Liver (tissue), 9 donors: ENCODE data around the gene ADAMTS1. TPM values are rescaled to one million over a fixed set of nuclear protein-coding genes. Genes with fewer than 3 reads are reported as not detected.

Source experiments
- DNase-seq: peaks from one replicate; pipeline ENCODE4 v3.0.0-alpha.2; 2017; ENCODE audit warnings: low spot score
- H3K27ac ChIP-seq, 2 donors: one replicate each; pipeline ENCODE4 v1.7.0; 2013; ENCODE audit warnings: inconsistent platforms in 2 of 2, low read length in 2 of 2, control low read depth in 1 of 2, low read depth in 1 of 2, mild to moderate bottlenecking in 1 of 2
- H3K27me3 ChIP-seq, 4 donors: one replicate each; pipeline versions ENCODE4 v1.6.1 to v1.7.0; 2013; ENCODE audit warnings: low read length in 3 of 4, inconsistent platforms in 1 of 4, mild to moderate bottlenecking in 1 of 4, moderate library complexity in 1 of 4; ENCODE audit not compliant: control insufficient read depth in 4 of 4, insufficient read depth in 4 of 4
- H3K36me3 ChIP-seq, 4 donors: one replicate each; pipeline versions ENCODE4 v1.6.1 to v1.7.0; 2013; ENCODE audit warnings: low read length in 3 of 4, mild to moderate bottlenecking in 3 of 4, low read depth in 1 of 4, moderate library complexity in 1 of 4; ENCODE audit not compliant: control insufficient read depth in 4 of 4, insufficient read depth in 3 of 4
- H3K4me1 ChIP-seq, 4 donors: one replicate each; pipeline versions ENCODE4 v1.6.1 to v1.7.0; 2013; ENCODE audit warnings: low read length in 3 of 4, mild to moderate bottlenecking in 3 of 4, moderate library complexity in 1 of 4; ENCODE audit not compliant: control insufficient read depth in 4 of 4, insufficient read depth in 4 of 4
- H3K4me3 ChIP-seq, 3 donors: one replicate each; pipeline versions ENCODE4 v1.6.1 to v1.7.0; 2013; ENCODE audit warnings: low read length in 3 of 3, control low read depth in 1 of 3, low read depth in 1 of 3, mild to moderate bottlenecking in 1 of 3
- H3K9ac ChIP-seq, 2 donors: one replicate each; pipeline ENCODE4 v1.7.0; 2013; ENCODE audit warnings: low read length in 2 of 2, mild to moderate bottlenecking in 2 of 2, moderate library complexity in 2 of 2, control low read depth in 1 of 2, low read depth in 1 of 2
- H3K9me3 ChIP-seq, 4 donors: one replicate each; pipeline versions ENCODE4 v1.6.1 to v1.7.0; 2013; ENCODE audit warnings: low read length in 3 of 4; ENCODE audit not compliant: control insufficient read depth in 4 of 4
- ATF3 ChIP-seq: IDR thresholded peaks from 2 replicates; pipeline ENCODE4 v1.6.1; 2016; ENCODE audit warnings: antibody characterized with exemption
- CTCF ChIP-seq: fragments of 150-350 bp; IDR thresholded peaks from 2 replicates; pipeline ENCODE4 v1.5.1; 2017; ENCODE audit warnings: improper control_type of control experiment, low read depth, low read length; ENCODE audit not compliant: missing input control
- FOXA1 ChIP-seq: IDR thresholded peaks from 2 replicates; pipeline ENCODE4 v1.6.1; 2016; ENCODE audit warnings: antibody characterized with exemption
- GABPA ChIP-seq, 2 donors: IDR thresholded peaks in 1 of 2; conservative IDR thresholded peaks in 1 of 2; 2 replicates each; pipeline ENCODE4 v1.6.1; 2016; ENCODE audit warnings: antibody characterized with exemption in 2 of 2, mild to moderate bottlenecking in 1 of 2, moderate library complexity in 1 of 2
- HNF4A ChIP-seq, 2 donors: conservative IDR thresholded peaks; 2 replicates each; pipeline ENCODE4 v1.6.1; 2016; ENCODE audit warnings: antibody characterized with exemption in 2 of 2, mild to moderate bottlenecking in 2 of 2
- HNF4G ChIP-seq: IDR thresholded peaks from 2 replicates; pipeline ENCODE4 v1.6.1; 2016; ENCODE audit warnings: antibody characterized with exemption
- JUND ChIP-seq, 2 donors: IDR thresholded peaks; 2 replicates each; pipeline ENCODE4 v1.6.1; 2016; ENCODE audit warnings: antibody characterized with exemption in 2 of 2
- MAX ChIP-seq: IDR thresholded peaks from 2 replicates; pipeline ENCODE4 v1.6.1; 2016; ENCODE audit warnings: antibody characterized with exemption
- NR2F2 ChIP-seq: IDR thresholded peaks from 2 replicates; pipeline ENCODE4 v1.6.1; 2016; ENCODE audit warnings: antibody characterized with exemption
- RAD21 ChIP-seq, 2 donors: IDR thresholded peaks; 2 replicates each; pipeline ENCODE4 v1.6.1; 2016; ENCODE audit warnings: antibody characterized with exemption in 2 of 2, mild to moderate bottlenecking in 2 of 2
- REST ChIP-seq: IDR thresholded peaks from 2 replicates; pipeline ENCODE4 v1.6.1; 2016; ENCODE audit warnings: antibody characterized with exemption, mild to moderate bottlenecking
- RXRA ChIP-seq, 2 donors: IDR thresholded peaks; 2 replicates each; pipeline ENCODE4 v1.6.1; 2017 to 2018; ENCODE audit warnings: antibody characterized with exemption in 2 of 2, mild to moderate bottlenecking in 1 of 2
- SP1 ChIP-seq: IDR thresholded peaks from 2 replicates; pipeline ENCODE4 v1.6.1; 2018; ENCODE audit warnings: antibody characterized with exemption, mild to moderate bottlenecking
- TAF1 ChIP-seq: conservative IDR thresholded peaks from 2 replicates; pipeline ENCODE4 v1.6.1; 2016; ENCODE audit warnings: antibody characterized with exemption, mild to moderate bottlenecking
- YY1 ChIP-seq: IDR thresholded peaks from 2 replicates; pipeline ENCODE4 v1.6.1; 2016; ENCODE audit warnings: antibody characterized with exemption, mild to moderate bottlenecking
- ZBTB33 ChIP-seq: IDR thresholded peaks from 2 replicates; pipeline ENCODE4 v1.6.1; 2016; ENCODE audit warnings: antibody characterized with exemption
- WGBS: extraction: QIAGEN DNeasy Blood & Tissue Kit; methylation state at CpG from one replicate; pipeline ENCODE4 v1.1.7; 2013; 5-methylcytosine and 5-hydroxymethylcytosine counted together
- polyA plus RNA-seq, 2 donors: library from polyadenylated mRNA; stranded (reverse) in 1 of 2; unstranded in 1 of 2; fragments of 200-250 nt in 1 of 2; fragments of >200 nt in 1 of 2; fragmentation: Nextera tagmentation in 1 of 2; extraction: Ambion mirVana in 1 of 2; gene quantifications; one replicate each; pipeline versions ENCODE4 v1.2.1 to v1.2.3, GENCODE V29; 2013 to 2015
- total RNA-seq, 2 donors: library from RNA; depleted of rRNA; stranded (reverse); fragments of >200 nt; gene quantifications; one replicate each; pipeline ENCODE4 v1.2.3, GENCODE V29; 2014
- donor health status: healthy.
- donor health status: healthy.
- donor health status: healthy.
- donor health status: healthy.
- donor health status: healthy.

The ADAMTS1 gene
- total and polyA plus RNA-seq, 4 donors, result 3.3 to 23.1 (median 10.7) TPM

- Histone ChIP-seq H3K36me3 (no peaks in the 10 kb centered on the region), H3K27me3 (no peaks in the 10 kb centered on the region), H3K4me3 (no peak overlapping the region), H3K9ac (no peak overlapping the region), H3K27ac (no peak overlapping the region), H3K4me1 (no peaks in the 10 kb centered on the region), H3K9me3 (no peaks in the 10 kb centered on the region)
- TF ChIP-seq SP1 (no peak), RXRA (IDR thresholded peaks at IDR 0.05) (no peak), NR2F2 (no peak), HNF4G (no peak)
- no peak for DNase-seq
- 58% methylated on average over 2 of the region's 2 CpGs for WGBS
Observed at GRCh38 chr21:26810676-26811415, 34.4 kb downstream of the ADAMTS1 start.

- H3K9me3 ChIP-seq, result no peaks in the 10 kb centered on the region
- no peaks in the 10 kb centered on the region for H3K4me1 ChIP-seq
- H3K4me3 ChIP-seq, result no peak overlapping the region
- no peak overlapping the region for H3K27ac ChIP-seq
- H3K36me3 ChIP-seq, result no peaks in the 10 kb centered on the region
- no peak overlapping the region for H3K9ac ChIP-seq
- no peak for DNase-seq
- 82% methylated on average over 5 of the region's 5 CpGs for WGBS
- no peak for TF ChIP-seq HNF4G
- TF ChIP-seq HNF4A (conservative IDR thresholded peaks at IDR 0.05), result no peak
- no peak for TF ChIP-seq YY1
- no peak for TF ChIP-seq CTCF
- no peak for TF ChIP-seq MAX
- TF ChIP-seq RAD21 (IDR thresholded peaks at IDR 0.05), result no peak
- no peak for TF ChIP-seq ZBTB33
- no peak for TF ChIP-seq FOXA1
- no peak for TF ChIP-seq ATF3
- TF ChIP-seq GABPA (IDR thresholded peaks at IDR 0.05 in 1 of 2, conservative IDR thresholded peaks at IDR 0.05 in 1 of 2), result no peak
- TF ChIP-seq SP1, result no peak
- no peaks in the 10 kb centered on the region for H3K27me3 ChIP-seq
Observed at GRCh38 chr21:26810266-26810665, 34.9 kb downstream of the ADAMTS1 start.

- H3K9ac ChIP-seq, result no peak overlapping the region
- no peaks in the 10 kb centered on the region for H3K4me1 ChIP-seq
- no peaks in the 10 kb centered on the region for H3K9me3 ChIP-seq
- DNase-seq, result no peak
- WGBS, result 91% methylated on average over 4 of the region's 4 CpGs
- no peak overlapping the region for H3K27ac ChIP-seq
- H3K27me3 ChIP-seq, result no peaks in the 10 kb centered on the region
- no peak overlapping the region for H3K4me3 ChIP-seq
- H3K36me3 ChIP-seq, result no peaks in the 10 kb centered on the region
- TF ChIP-seq YY1, result no peak
- TF ChIP-seq GABPA (IDR thresholded peaks at IDR 0.05 in 1 of 2, conservative IDR thresholded peaks at IDR 0.05 in 1 of 2), result no peak
- no peak for TF ChIP-seq TAF1
- no peak for TF ChIP-seq HNF4G
- TF ChIP-seq MAX, result no peak
- TF ChIP-seq RXRA (IDR thresholded peaks at IDR 0.05), result no peak
- no peak for TF ChIP-seq ZBTB33
- no peak for TF ChIP-seq JUND (IDR thresholded peaks at IDR 0.05)
- no peak for TF ChIP-seq REST
- TF ChIP-seq SP1, result no peak
- no peak for TF ChIP-seq HNF4A (conservative IDR thresholded peaks at IDR 0.05)
Observed at GRCh38 chr21:26809745-26810144, 35.5 kb downstream of the ADAMTS1 start.
